Body of pancreas (tissue), 4 donors: ENCODE data around the gene TRAK2. TPM values are rescaled to one million over a fixed set of nuclear protein-coding genes. Genes with fewer than 3 reads are reported as not detected.

Experiments
- ATAC-seq: fragments of 150-250 bp; one replicate; pipeline ENCODE4 v1.9.1; 2016
- DNase-seq, 4 donors: peaks; one replicate each; pipeline ENCODE4 v3.0.0-alpha.2; 2019
- H3K27ac ChIP-seq, 4 donors: fragments of 200-600 bp; sonication (generic); 1 replicate in 3 of 4; 2 replicates in 1 of 4; pipeline versions ENCODE4 v1.5.1 to v1.6.1; 2016 to 2019; ENCODE audit warnings: mild to moderate bottlenecking in 1 of 4, mixed read lengths in 1 of 4, moderate library complexity in 1 of 4
- H3K27me3 ChIP-seq, 2 donors: fragments of 200-600 bp; sonication (generic); one replicate each; pipeline ENCODE4 v1.6.0; 2016; ENCODE audit warnings: mild to moderate bottlenecking in 1 of 2
- H3K36me3 ChIP-seq, 2 donors: fragments of 200-600 bp; sonication (generic); replicated peaks in 1 of 2; 2 replicates each; pipeline ENCODE4 v1.5.1; 2016; ENCODE audit warnings: low read depth in 2 of 2; ENCODE audit not compliant: insufficient read depth in 1 of 2
- H3K4me1 ChIP-seq: fragments of 200-600 bp; sonication (generic); one replicate; pipeline ENCODE4 v1.6.0; 2016
- H3K4me3 ChIP-seq, 2 donors: fragments of 200-600 bp; sonication (generic); 1 replicate in 1 of 2; 2 replicates in 1 of 2; pipeline ENCODE4 v1.5.1; 2016 to 2019
- H3K9me3 ChIP-seq, 3 donors: fragments of 200-600 bp; sonication (generic); 1 replicate in 2 of 3; 2 replicates in 1 of 3; pipeline ENCODE4 v1.5.1; 2016
- POLR2A ChIP-seq, 3 donors: fragments of 450-650 bp; IDR thresholded peaks; one replicate each; pipeline ENCODE4 v1.6.1; 2016; ENCODE audit warnings: antibody characterized with exemption in 3 of 3, mild to moderate bottlenecking in 2 of 3
- WGBS, 2 donors: methylation state at CpG; one replicate each; pipeline ENCODE4 v1.1.5; 2017; 5-methylcytosine and 5-hydroxymethylcytosine counted together
- intact Hi-C: fragments of 100-400 bp; cut with DNase I; formaldehyde crosslinking; loops from one replicate; pipeline ENCODE4 v1.15.1; 2023
- total RNA-seq, 2 donors: library from RNA; depleted of rRNA; stranded (reverse); fragments of >200 nt; gene quantifications; one replicate each; pipeline ENCODE4 v1.1.0, GENCODE V29; 2016
- TF ChIP-seq, protein P1 (sequence below), 7 experiments: fragments of 450-650 bp in 4 of 7; fragments of 200-600 bp in 3 of 7; sonication (generic) in 3 of 7; IDR thresholded peaks; one replicate each; pipeline ENCODE4 v1.5.1; 2016 to 2019; ENCODE audit warnings: antibody characterized with exemption in 7 of 7

Gene TRAK2
- total RNA-seq, 2 donors from 2014 or later: 13.8 to 24.9 TPM

DNA sequence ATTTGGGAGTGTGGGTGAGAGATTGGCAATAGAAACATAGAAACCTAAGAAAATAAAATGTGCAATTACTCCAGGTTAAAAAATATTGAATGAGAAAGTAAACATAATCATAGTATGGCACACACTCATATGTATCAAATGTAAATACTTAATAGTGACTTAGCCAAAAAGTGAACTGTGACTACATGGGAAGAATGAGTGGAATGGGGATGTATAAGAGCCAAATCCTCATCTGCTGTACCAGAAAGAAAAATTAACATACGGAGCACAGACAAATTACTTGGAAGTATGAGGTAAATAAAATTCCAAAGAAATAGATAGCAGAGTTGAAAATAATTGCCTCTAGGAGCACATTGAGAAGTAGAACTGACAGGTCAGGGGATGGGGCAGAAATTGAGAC, 98.1 kb downstream of the TRAK2 start:
- ATAC-seq: no peak
- TF ChIP-seq POLR2A (IDR thresholded peaks at IDR 0.05): no peak
- TF ChIP-seq, protein P1, sequence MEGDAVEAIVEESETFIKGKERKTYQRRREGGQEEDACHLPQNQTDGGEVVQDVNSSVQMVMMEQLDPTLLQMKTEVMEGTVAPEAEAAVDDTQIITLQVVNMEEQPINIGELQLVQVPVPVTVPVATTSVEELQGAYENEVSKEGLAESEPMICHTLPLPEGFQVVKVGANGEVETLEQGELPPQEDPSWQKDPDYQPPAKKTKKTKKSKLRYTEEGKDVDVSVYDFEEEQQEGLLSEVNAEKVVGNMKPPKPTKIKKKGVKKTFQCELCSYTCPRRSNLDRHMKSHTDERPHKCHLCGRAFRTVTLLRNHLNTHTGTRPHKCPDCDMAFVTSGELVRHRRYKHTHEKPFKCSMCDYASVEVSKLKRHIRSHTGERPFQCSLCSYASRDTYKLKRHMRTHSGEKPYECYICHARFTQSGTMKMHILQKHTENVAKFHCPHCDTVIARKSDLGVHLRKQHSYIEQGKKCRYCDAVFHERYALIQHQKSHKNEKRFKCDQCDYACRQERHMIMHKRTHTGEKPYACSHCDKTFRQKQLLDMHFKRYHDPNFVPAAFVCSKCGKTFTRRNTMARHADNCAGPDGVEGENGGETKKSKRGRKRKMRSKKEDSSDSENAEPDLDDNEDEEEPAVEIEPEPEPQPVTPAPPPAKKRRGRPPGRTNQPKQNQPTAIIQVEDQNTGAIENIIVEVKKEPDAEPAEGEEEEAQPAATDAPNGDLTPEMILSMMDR (IDR thresholded peaks at IDR 0.05): no peak
- no peaks in the 10 kb centered on the region for H3K9me3 ChIP-seq
- WGBS, 2 donors: 85 to 89% methylated on average over 1 of the region's 1 CpG
- H3K36me3 ChIP-seq: no peaks in the 10 kb centered on the region
- no peak overlapping the region for H3K27ac ChIP-seq
- no peak for DNase-seq
- intact Hi-C loops: loop anchor here (10.0 kb wide), 1 partner anchor 108 kb away; no protein-coding TSS in a partner anchor
- H3K27me3 ChIP-seq: no peaks in the 10 kb centered on the region
- no peak overlapping the region for H3K4me3 ChIP-seq
- peaks cover 7% of the 10 kb centered on the region for H3K4me1 ChIP-seq

DNA sequence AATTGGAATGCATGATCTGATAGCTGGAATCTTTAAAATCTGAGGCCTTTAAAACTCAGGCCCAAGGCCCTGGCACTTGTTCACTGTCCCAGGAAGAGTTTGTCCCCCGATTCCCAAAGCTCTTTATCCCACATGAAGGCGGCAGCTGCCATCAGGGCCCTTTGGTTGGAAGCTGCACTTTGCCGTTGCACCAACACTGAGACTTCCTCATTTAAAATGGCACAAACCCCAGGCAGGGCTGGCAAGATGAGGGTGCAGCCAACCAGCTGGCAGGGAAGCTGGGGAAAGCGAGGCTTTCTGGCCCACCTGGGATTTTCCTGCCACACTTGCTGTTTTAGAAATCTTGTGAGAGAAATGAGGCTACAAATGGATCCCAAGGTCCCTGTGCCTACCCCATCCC, 100.4 kb downstream of the TRAK2 start:
- no peak for DNase-seq
- no peak overlapping the region for H3K4me3 ChIP-seq
- no peaks in the 10 kb centered on the region for H3K9me3 ChIP-seq
- intact Hi-C loops: loop anchor here (10.0 kb wide), 1 partner anchor 106 kb away; no protein-coding TSS in a partner anchor
- no peaks in the 10 kb centered on the region for H3K36me3 ChIP-seq
- TF ChIP-seq POLR2A (IDR thresholded peaks at IDR 0.05): no peak
- ATAC-seq: no peak
- no peak overlapping the region for H3K27ac ChIP-seq
- 92% methylated on average over 4 of the region's 4 CpGs; no CpG with 5 or more reads in 1 of the 2 donors for WGBS, 2 donors
- no peaks in the 10 kb centered on the region for H3K4me1 ChIP-seq
- H3K27me3 ChIP-seq: no peaks in the 10 kb centered on the region

DNA sequence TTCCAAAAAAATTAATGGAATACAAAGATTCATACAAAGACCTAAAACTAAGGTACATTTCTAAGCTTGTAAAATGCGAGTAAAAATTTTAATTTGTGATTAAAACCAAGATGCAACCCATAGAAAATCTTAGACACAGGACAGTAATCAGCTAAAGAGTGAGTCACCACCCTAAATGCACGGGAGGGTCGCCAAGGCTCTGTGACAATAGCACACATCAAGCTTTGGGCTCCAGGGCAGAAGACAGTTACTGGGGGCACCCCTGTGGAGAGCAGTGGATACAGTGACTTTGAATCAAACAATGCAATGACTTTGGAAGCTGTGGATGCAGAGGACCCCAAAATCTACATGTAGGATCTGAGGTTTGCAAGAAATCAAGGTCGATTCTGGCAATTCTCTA, 101.7 kb downstream of the TRAK2 start:
- intact Hi-C loops: no loop called here
- Histone ChIP-seq H3K4me1 (no peaks in the 10 kb centered on the region), H3K27ac (no peak overlapping the region), H3K9me3 (no peaks in the 10 kb centered on the region), H3K27me3 (no peaks in the 10 kb centered on the region), H3K36me3 (no peaks in the 10 kb centered on the region), H3K4me3 (no peak overlapping the region)
- no peak for DNase-seq
- TF ChIP-seq POLR2A (IDR thresholded peaks at IDR 0.05): no peak
- TF ChIP-seq, protein P1 (IDR thresholded peaks at IDR 0.05): no peak
- 64 to 82% methylated on average over 4 of the region's 4 CpGs for WGBS, 2 donors
- no peak for ATAC-seq

DNA sequence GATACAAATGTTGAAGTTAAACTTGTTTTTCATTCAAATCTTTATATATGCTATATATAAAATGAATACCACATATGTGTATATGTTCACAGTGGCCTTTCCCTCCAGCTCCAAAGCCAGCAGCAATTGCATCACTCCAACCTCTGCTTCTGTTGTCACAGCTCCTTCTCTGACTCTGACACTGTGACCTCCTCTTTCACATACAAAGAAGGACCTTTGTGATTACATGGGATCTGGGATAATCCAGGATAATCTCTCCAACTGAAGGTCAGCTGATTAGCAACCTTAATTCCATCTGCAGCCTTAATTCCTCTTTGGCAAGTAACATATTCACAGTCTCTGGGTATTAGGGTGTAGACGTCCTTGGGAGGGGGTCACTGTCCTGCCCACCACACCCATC, 102.5 kb downstream of the TRAK2 start:
- ATAC-seq (no peak), DNase-seq (no peak)
- Histone ChIP-seq H3K4me1 (no peaks in the 10 kb centered on the region), H3K36me3 (no peaks in the 10 kb centered on the region), H3K27me3 (no peaks in the 10 kb centered on the region), H3K9me3 (no peaks in the 10 kb centered on the region), H3K27ac (no peak overlapping the region), H3K4me3 (no peak overlapping the region)
- no peak for TF ChIP-seq POLR2A (IDR thresholded peaks at IDR 0.05)
- TF ChIP-seq, protein P1 (IDR thresholded peaks at IDR 0.05): no peak
- 64 to 81% methylated on average over 1 of the region's 1 CpG for WGBS, 2 donors
- intact Hi-C loops: no loop called here

DNA sequence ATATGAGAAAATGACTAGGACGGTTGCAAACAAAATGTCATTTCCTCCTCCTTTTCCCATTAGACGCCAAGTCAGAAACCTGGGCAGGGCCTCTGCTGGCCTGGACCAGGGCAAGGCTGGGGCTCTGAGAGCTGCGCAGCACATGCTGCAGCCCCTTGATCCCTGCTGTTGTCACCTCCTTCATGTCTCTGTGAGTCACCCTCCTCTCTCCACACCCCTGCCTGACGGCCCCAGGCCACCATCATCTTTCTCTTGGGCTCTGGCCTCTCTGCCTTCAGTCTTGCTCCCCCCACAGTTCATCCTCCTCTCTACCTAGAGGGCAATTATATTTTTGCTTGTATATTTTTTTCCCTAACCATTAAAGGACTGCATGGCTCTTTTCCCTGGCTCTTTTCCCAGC, 104.1 kb downstream of the TRAK2 start:
- Histone ChIP-seq H3K27ac (no peak overlapping the region), H3K4me3 (no peak overlapping the region), H3K9me3 (no peaks in the 10 kb centered on the region), H3K4me1 (no peaks in the 10 kb centered on the region), H3K27me3 (no peaks in the 10 kb centered on the region), H3K36me3 (no peaks in the 10 kb centered on the region)
- TF ChIP-seq, protein P1 (IDR thresholded peaks at IDR 0.05): no peak
- no peak for TF ChIP-seq POLR2A (IDR thresholded peaks at IDR 0.05)
- no peak for ATAC-seq
- intact Hi-C loops: no loop called here
- 88 to 92% methylated on average over 4 of the region's 4 CpGs for WGBS, 2 donors
- no peak for DNase-seq
